Osteocyte (in vitro differentiated cells): ENCODE data around the gene UQCRC2. TPM values are rescaled to one million over a fixed set of nuclear protein-coding genes. Genes with fewer than 3 reads are reported as not detected.

ENCODE experiments used
- DNase-seq: peaks from one replicate; pipeline ENCODE4 v3.0.0; 2021; ENCODE audit warnings: mixed read lengths; ENCODE audit not compliant: unreplicated experiment; ENCODE audit errors: extremely low spot score
- H3K27ac Mint-ChIP-seq: one replicate; pipeline ENCODE4 v1.8.0; 2021; ENCODE audit warnings: mild to moderate bottlenecking, mixed read lengths; ENCODE audit not compliant: unreplicated experiment
- H3K27me3 Mint-ChIP-seq: one replicate; pipeline ENCODE4 v1.8.0; 2021; ENCODE audit warnings: mixed read lengths; ENCODE audit not compliant: unreplicated experiment
- H3K36me3 Mint-ChIP-seq: one replicate; pipeline ENCODE4 v1.8.0; 2021; ENCODE audit warnings: mixed read lengths; ENCODE audit not compliant: unreplicated experiment
- H3K4me1 Mint-ChIP-seq: one replicate; pipeline ENCODE4 v1.8.0; 2021; ENCODE audit warnings: mixed read lengths; ENCODE audit not compliant: unreplicated experiment
- H3K4me3 Mint-ChIP-seq: one replicate; pipeline ENCODE4 v1.8.0; 2021; ENCODE audit warnings: mild to moderate bottlenecking, moderate library complexity, mixed read lengths; ENCODE audit not compliant: unreplicated experiment
- H3K9me3 Mint-ChIP-seq: one replicate; pipeline ENCODE4 v1.8.0; 2021; ENCODE audit warnings: mixed read lengths; ENCODE audit not compliant: unreplicated experiment
- CTCF ChIP-seq: fragments of 200-600 bp; sonication (generic); IDR thresholded peaks from 2 replicates; pipeline ENCODE4 v1.5.0; 2021; ENCODE audit warnings: antibody characterized with exemption, mild to moderate bottlenecking, moderate library complexity
- total RNA-seq: library from RNA; stranded (reverse); gene quantifications from 2 replicates; pipeline ENCODE4 v1.2.1, GENCODE V29; 2021

The UQCRC2 gene
- total RNA-seq, 1 donor from 2014 or later = 200 TPM

GRCh38 chr16:21952040-21952792 lies 945 bp upstream of the UQCRC2 start:
- no peak for TF ChIP-seq CTCF
- H3K27ac Mint-ChIP-seq = peak overlapping the region; percentile 98
- H3K9me3 Mint-ChIP-seq = no peaks in the 10 kb centered on the region
- peak; percentile 85 for DNase-seq
- H3K27me3 Mint-ChIP-seq = peaks cover 3% of the 10 kb centered on the region
- H3K4me3 Mint-ChIP-seq = peak overlapping the region; percentile 93
- H3K36me3 Mint-ChIP-seq = peaks cover 3% of the 10 kb centered on the region
- peaks cover 28% of the 10 kb centered on the region for H3K4me1 Mint-ChIP-seq

DNA sequence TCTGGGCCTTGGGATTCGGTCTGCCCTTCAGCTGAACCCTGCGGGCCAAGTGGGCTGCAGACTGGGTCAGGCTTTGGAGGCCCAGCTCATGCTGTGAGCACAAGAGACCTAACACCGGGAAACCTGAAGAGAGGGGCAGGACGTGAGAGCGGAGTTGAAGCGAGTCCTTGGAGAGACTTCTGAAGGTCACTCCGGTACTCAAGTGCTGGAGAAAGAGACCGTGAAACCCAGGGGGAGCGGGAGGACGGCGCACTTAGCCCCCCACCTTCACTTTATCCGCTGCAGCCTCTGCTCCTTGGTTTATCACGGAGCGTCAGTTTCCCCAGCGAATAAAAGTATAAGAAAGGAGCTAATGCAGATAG lies 361 bp downstream of the UQCRC2 start:
- peak overlapping the region; percentile 98 for H3K27ac Mint-ChIP-seq
- peak overlapping the region; percentile 93 for H3K4me3 Mint-ChIP-seq
- H3K4me1 Mint-ChIP-seq = peaks cover 28% of the 10 kb centered on the region
- peaks cover 11% of the 10 kb centered on the region for H3K36me3 Mint-ChIP-seq
- no peak for DNase-seq
- no peaks in the 10 kb centered on the region for H3K27me3 Mint-ChIP-seq
- H3K9me3 Mint-ChIP-seq = no peaks in the 10 kb centered on the region
- no peak for TF ChIP-seq CTCF

- H3K27ac Mint-ChIP-seq = no peak overlapping the region
- peaks cover 37% of the 10 kb centered on the region for H3K36me3 Mint-ChIP-seq
- TF ChIP-seq CTCF = no peak
- no peaks in the 10 kb centered on the region for H3K27me3 Mint-ChIP-seq
- no peak overlapping the region for H3K4me3 Mint-ChIP-seq
- H3K9me3 Mint-ChIP-seq = no peaks in the 10 kb centered on the region
- H3K4me1 Mint-ChIP-seq = peaks cover 12% of the 10 kb centered on the region
- no peak for DNase-seq
Observed at GRCh38 chr16:21957714-21958346, 4.7 kb downstream of the UQCRC2 start.

GRCh38 chr16:21959050-21959449 lies 5.9 kb downstream of the UQCRC2 start:
- H3K27me3 Mint-ChIP-seq = no peaks in the 10 kb centered on the region
- no peaks in the 10 kb centered on the region for H3K9me3 Mint-ChIP-seq
- no peak for TF ChIP-seq CTCF
- no peak overlapping the region for H3K27ac Mint-ChIP-seq
- no peak for DNase-seq
- H3K4me1 Mint-ChIP-seq = peaks cover 9% of the 10 kb centered on the region
- peaks cover 38% of the 10 kb centered on the region for H3K36me3 Mint-ChIP-seq
- no peak overlapping the region for H3K4me3 Mint-ChIP-seq

DNA sequence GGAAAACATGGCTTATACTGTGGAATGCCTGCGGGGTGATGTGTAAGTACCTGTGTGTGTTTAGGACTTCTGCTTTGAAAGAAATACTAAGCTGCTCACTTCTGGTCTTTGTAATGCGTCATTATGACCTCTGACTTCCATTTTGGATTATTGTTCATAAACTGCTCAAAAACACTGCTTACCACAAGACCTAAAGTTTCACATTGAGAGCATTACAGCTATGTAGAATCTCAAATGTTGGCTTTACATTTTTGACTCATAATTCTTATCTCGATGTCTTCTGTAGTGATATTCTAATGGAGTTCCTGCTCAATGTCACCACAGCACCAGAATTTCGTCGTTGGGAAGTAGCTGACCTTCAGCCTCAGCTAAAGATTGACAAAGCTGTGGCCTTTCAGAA lies 9.3 kb downstream of the UQCRC2 start:
- H3K36me3 Mint-ChIP-seq = peaks cover 61% of the 10 kb centered on the region
- H3K4me1 Mint-ChIP-seq = no peaks in the 10 kb centered on the region
- no peak for DNase-seq
- H3K27me3 Mint-ChIP-seq = no peaks in the 10 kb centered on the region
- no peak for TF ChIP-seq CTCF
- no peaks in the 10 kb centered on the region for H3K9me3 Mint-ChIP-seq
- H3K27ac Mint-ChIP-seq = no peak overlapping the region
- H3K4me3 Mint-ChIP-seq = no peak overlapping the region
